Lower leg skin (tissue), 4 donors: ENCODE measurements around the gene ZIC1. TPM values are rescaled to one million over a fixed set of nuclear protein-coding genes. Genes with fewer than 3 reads are reported as not detected.
A peak's percentile ranks its signal among the peaks of the same experiment; 100 is the strongest.

ENCODE experiments used
- DNase-seq, 2 donors: peaks; one replicate each; pipeline ENCODE4 v3.0.0-alpha.2; 2019; ENCODE audit warnings: low spot score in 2 of 2
- H3K4me3 ChIP-seq: fragments of 200-600 bp; sonication (generic); 2 replicates; pipeline ENCODE4 v1.5.1; 2017; ENCODE audit warnings: mild to moderate bottlenecking, low read depth; ENCODE audit not compliant: poor library complexity, severe bottlenecking
- CTCF ChIP-seq, 3 donors: fragments of 450-650 bp; IDR thresholded peaks; one replicate each; pipeline ENCODE4 v1.5.1; 2016; ENCODE audit warnings: antibody characterized with exemption in 3 of 3, mild to moderate bottlenecking in 3 of 3, moderate library complexity in 2 of 3
- POLR2A ChIP-seq, 2 donors: fragments of 450-650 bp; IDR thresholded peaks; one replicate each; pipeline ENCODE4 v1.6.1; 2016 to 2017; ENCODE audit warnings: antibody characterized with exemption in 2 of 2, mild to moderate bottlenecking in 1 of 2, moderate library complexity in 1 of 2
- WGBS, 2 donors: methylation state at CpG; one replicate each; pipeline ENCODE4 v1.1.5; 2018; 5-methylcytosine and 5-hydroxymethylcytosine counted together
- intact Hi-C: fragments of 100-400 bp; cut with DNase I; formaldehyde crosslinking; loops from one replicate; pipeline ENCODE4 v1.15.0; 2023; ENCODE audit warnings: low total_unique reads
- total RNA-seq, 4 donors: library from RNA; depleted of rRNA; stranded (reverse); fragments of >200 nt; gene quantifications; one replicate each; pipeline ENCODE4 v1.1.0, GENCODE V29; 2016

ZIC1 gene
- 1 to 10 TPM in 2 of 4 donors, under 1 TPM in 2; 0.30 to 2.9 (median 1.1) TPM for total RNA-seq

- peak within 1 kb of the TSS; percentile 32 for H3K4me3 ChIP-seq
- no peak for TF ChIP-seq CTCF (IDR thresholded peaks at IDR 0.05)
- no peak for TF ChIP-seq POLR2A (IDR thresholded peaks at IDR 0.05)
- 10% methylated on average over 75 to 80 of the region's 80 CpGs for WGBS, 2 donors
- DNase-seq, result peak in 1 of 2 donors; percentile 93
- intact Hi-C loops, result no loop called here
Observed at GRCh38 chr3:147409143-147410115, at the start of gene ZIC1. Gene ZIC1, plus strand, starts transcription at chr3:147409365. Its CDS starts 748 bp downstream, at chr3:147410113.

- 29 to 46% methylated on average over 5 of the region's 5 CpGs for WGBS, 2 donors
- DNase-seq, result no peak
- intact Hi-C loops, result no loop called here
- H3K4me3 ChIP-seq, result no peak overlapping the region
- TF ChIP-seq CTCF (IDR thresholded peaks at IDR 0.05), result no peak
- no peak for TF ChIP-seq POLR2A (IDR thresholded peaks at IDR 0.05)
Observed at GRCh38 chr3:147360051-147360439, 49.1 kb upstream of the ZIC1 start.

- H3K4me3 ChIP-seq, result no peak overlapping the region
- TF ChIP-seq CTCF (IDR thresholded peaks at IDR 0.05) (no peak), POLR2A (IDR thresholded peaks at IDR 0.05) (no peak)
- no peak for DNase-seq
- whole genome bisulfite sequencing, 2 donors, result 14 to 15% methylated on average over 21 of the region's 21 CpGs
- intact Hi-C loops, result no loop called here
Observed at GRCh38 chr3:147360646-147361453, 48.3 kb upstream of the ZIC1 start.

GRCh38 chr3:147361454-147362420 is 47.4 kb upstream of the ZIC1 start:
- intact Hi-C loops, result no loop called here
- no peak overlapping the region for H3K4me3 ChIP-seq
- no peak for DNase-seq
- TF ChIP-seq CTCF (IDR thresholded peaks at IDR 0.05), result no peak
- no peak for TF ChIP-seq POLR2A (IDR thresholded peaks at IDR 0.05)
- 12 to 15% methylated on average over 12 of the region's 12 CpGs for WGBS, 2 donors

- H3K4me3 ChIP-seq, result no peak overlapping the region
- no peak for TF ChIP-seq CTCF (IDR thresholded peaks at IDR 0.05)
- TF ChIP-seq POLR2A (IDR thresholded peaks at IDR 0.05), result no peak
- intact Hi-C loops, result no loop called here
- 53 to 73% methylated on average over 1 of the region's 1 CpG for WGBS, 2 donors
- no peak for DNase-seq
Observed at GRCh38 chr3:147364771-147365170, 44.4 kb upstream of the ZIC1 start.
